Calu3 (cell line): ENCODE measurements around the gene DHRS4. TPM values are rescaled to one million over a fixed set of nuclear protein-coding genes. Genes with fewer than 3 reads are reported as not detected.
"Not testable (repeated sequence)": the region's sequence is repeated elsewhere in the genome, so short reads cannot be mapped to it uniquely, and the experiment has no call there.

Experiments used
- BruUV-seq: library from RNA; stranded (reverse); fragments of 400-500 nt; replicated peaks from 2 replicates; lab custom pipeline; 2021; lab: Mats Ljungman, UMichigan
- CTCF ChIA-PET: fragments of 300-600 bp; sonication (Branson Sonifier 250); formaldehyde crosslinking; loops from one replicate; lab custom pipeline; 2022; ENCODE audit warnings: antibody characterized with exemption; lab: Charles Lee
- DNase-seq: peaks from one replicate; pipeline ENCODE4 v3.0.0; 2022
- H3K27ac Mint-ChIP-seq: one replicate; pipeline ENCODE4 v1.8.0; 2022; ENCODE audit warnings: mixed read lengths; ENCODE audit not compliant: unreplicated experiment
- H3K27me3 Mint-ChIP-seq: one replicate; pipeline ENCODE4 v1.8.0; 2022; ENCODE audit warnings: mixed read lengths; ENCODE audit not compliant: unreplicated experiment
- H3K36me3 Mint-ChIP-seq: one replicate; pipeline ENCODE4 v1.8.0; 2022; ENCODE audit warnings: mild to moderate bottlenecking, moderate library complexity, mixed read lengths; ENCODE audit not compliant: insufficient read depth, unreplicated experiment
- H3K4me1 Mint-ChIP-seq: one replicate; pipeline ENCODE4 v1.8.0; 2022; ENCODE audit warnings: mild to moderate bottlenecking, low read depth, mixed read lengths; ENCODE audit not compliant: unreplicated experiment
- H3K4me3 Mint-ChIP-seq: one replicate; pipeline ENCODE4 v1.8.0; 2022; ENCODE audit warnings: mild to moderate bottlenecking, low read depth, moderate library complexity, mixed read lengths; ENCODE audit not compliant: unreplicated experiment
- H3K9me3 Mint-ChIP-seq: one replicate; pipeline ENCODE4 v1.8.0; 2022; ENCODE audit warnings: low read depth, mixed read lengths; ENCODE audit not compliant: unreplicated experiment
- CTCF ChIP-seq: fragments of 200-600 bp; IDR thresholded peaks from one replicate; pipeline ENCODE4 v1.8.0; 2022; ENCODE audit warnings: antibody characterized with exemption; ENCODE audit not compliant: unreplicated experiment
- intact Hi-C: fragments of 100-400 bp; cut with micrococcal nuclease; formaldehyde crosslinking; loops from one replicate; pipeline ENCODE4 v1.10.0; 2022; ENCODE audit not compliant: unreplicated experiment
- total RNA-seq: library from RNA; stranded (reverse); gene quantifications from 2 replicates; pipeline ENCODE4 v1.2.3, GENCODE V29; 2022

Gene DHRS4
- total RNA-seq, 1 experiment from 2014 or later = 19.0 TPM

GRCh38 chr14:24011051-24011450 is 57.5 kb downstream of the DHRS4 start:
- intact Hi-C loops = no loop called here
- Mint-ChIP-seq H3K36me3 (no peaks in the 10 kb centered on the region), H3K27ac (no peak overlapping the region), H3K4me3 (no peak overlapping the region), H3K9me3 (no peaks in the 10 kb centered on the region), H3K4me1 (no peaks in the 10 kb centered on the region), H3K27me3 (peaks cover 34% of the 10 kb centered on the region)
- no TSS peak for BruUV-seq
- CTCF ChIA-PET = no interaction called here
- no peak for DNase-seq
- no peak for TF ChIP-seq CTCF

- H3K9me3 Mint-ChIP-seq, DNase-seq, H3K27ac Mint-ChIP-seq, BruUV-seq, intact Hi-C loops, H3K4me1 Mint-ChIP-seq, H3K4me3 Mint-ChIP-seq, CTCF ChIA-PET, H3K36me3 Mint-ChIP-seq: not testable (repeated sequence)
- peaks cover 51% of the 10 kb centered on the region for H3K27me3 Mint-ChIP-seq
These were observed 59.2 kb downstream of the DHRS4 start for GRCh38 chr14:24012726-24013273.

GRCh38 chr14:24013654-24014514 is 60.3 kb downstream of the DHRS4 start:
- Mint-ChIP-seq H3K36me3 (no peaks in the 10 kb centered on the region), H3K4me3 (no peak overlapping the region), H3K4me1 (no peaks in the 10 kb centered on the region), H3K9me3 (no peaks in the 10 kb centered on the region), H3K27ac (no peak overlapping the region), H3K27me3 (peaks cover 43% of the 10 kb centered on the region)
- intact Hi-C loops = loop anchor here (1.0 kb wide), 2 partner anchors 22 to 76 kb away; no protein-coding TSS in a partner anchor
- peak; percentile 64 for TF ChIP-seq CTCF
- BruUV-seq = no TSS peak
- peak; percentile 64 for DNase-seq
- CTCF ChIA-PET = no interaction called here

GRCh38 chr14:24015745-24016144 is 62.2 kb downstream of the DHRS4 start:
- DNase-seq, H3K4me3 Mint-ChIP-seq, H3K4me1 Mint-ChIP-seq, H3K27ac Mint-ChIP-seq, intact Hi-C loops, H3K36me3 Mint-ChIP-seq, BruUV-seq, CTCF ChIA-PET, H3K9me3 Mint-ChIP-seq: not testable (repeated sequence)
- peaks cover 36% of the 10 kb centered on the region for H3K27me3 Mint-ChIP-seq

Other genes with a start within 250 kb of the DHRS4 start
- 10.5 and 12.0 TPM in 2 replicates for gene DHRS4L2, start 35.2 kb downstream of the DHRS4 start, total RNA-seq
- 0.33 and 0.42 TPM in 2 replicates for gene CARMIL3, start 98.2 kb downstream of the DHRS4 start, total RNA-seq
- not detected in 2 replicates for gene CPNE6, start 117.8 kb downstream of the DHRS4 start, total RNA-seq
- 38.0 and 43.6 TPM in 2 replicates for gene PCK2, start 140.5 kb downstream of the DHRS4 start, total RNA-seq
- 58.2 and 63.4 TPM in 2 replicates for gene DCAF11, start 161.0 kb downstream of the DHRS4 start, total RNA-seq
- 1.8 and 2.3 TPM in 2 replicates for gene NRL, start 161.2 kb downstream of the DHRS4 start, total RNA-seq
- gene FITM1, start 176.9 kb downstream of the DHRS4 start, total RNA-seq = 0.47 and 0.98 TPM in 2 replicates
- 259 and 289 TPM in 2 replicates for gene PSME1, start 182.4 kb downstream of the DHRS4 start, total RNA-seq
- 38.0 and 39.2 TPM in 2 replicates for gene EMC9, start 187.8 kb downstream of the DHRS4 start, total RNA-seq
- 288 and 359 TPM in 2 replicates for gene PSME2, start 192.8 kb downstream of the DHRS4 start, total RNA-seq
- gene RNF31, start 193.7 kb downstream of the DHRS4 start, total RNA-seq = 95.9 and 103 TPM in 2 replicates
- 124 and 184 TPM in 2 replicates for gene IRF9, start 207.5 kb downstream of the DHRS4 start, total RNA-seq
- 37.5 and 42.7 TPM in 2 replicates for gene REC8, start 218.3 kb downstream of the DHRS4 start, total RNA-seq
- 82.6 and 86.4 TPM in 2 replicates for gene IPO4, start 235.0 kb downstream of the DHRS4 start, total RNA-seq
- gene TM9SF1, start 241.7 kb downstream of the DHRS4 start, total RNA-seq = 68.0 and 70.9 TPM in 2 replicates